Measurements from ENCODE around the gene TBC1D22A. TPM values are rescaled to one million over a fixed set of nuclear protein-coding genes. Genes with fewer than 3 reads are reported as not detected.

The TBC1D22A gene
- total RNA-seq, 2 experiments from 2014 or later = 22.3 to 43.9 TPM

DNA sequence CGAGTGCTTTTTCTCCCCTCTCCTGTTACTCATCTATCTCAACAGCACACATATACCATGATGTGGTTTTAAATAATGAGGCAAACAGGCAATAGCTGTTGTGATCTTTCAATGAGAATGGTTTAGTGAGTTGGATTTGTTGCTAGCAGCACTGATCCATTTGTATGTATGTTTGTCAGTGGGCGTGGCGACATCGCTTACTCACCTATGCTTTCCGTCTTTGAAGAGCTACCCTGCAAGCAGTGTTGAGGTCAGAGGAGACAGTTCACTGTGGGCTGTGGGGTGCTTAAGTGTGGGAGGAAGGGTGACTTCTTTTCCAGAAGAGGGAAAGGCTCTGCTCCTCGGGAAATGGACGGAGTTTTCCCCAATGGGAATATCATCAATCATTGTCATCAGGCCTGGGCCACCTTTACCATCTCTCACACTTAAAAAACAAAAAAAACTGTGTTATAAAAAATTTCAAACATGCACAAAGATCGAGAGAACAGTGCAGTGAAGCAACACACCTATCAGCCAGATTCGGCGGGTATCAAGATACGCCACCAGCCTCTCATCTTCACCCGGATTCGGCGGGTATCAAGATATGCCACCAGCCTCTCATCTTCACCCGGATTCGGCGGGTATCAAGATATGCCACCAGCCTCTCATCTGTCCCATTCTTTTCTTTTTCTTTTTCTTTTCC is 83.8 kb downstream of the TBC1D22A start:
- Histone ChIP-seq H3K4me1 (ENCODE audit: insufficient read depth, low read length, poor library complexity, severe bottlenecking) (no peaks in the 10 kb centered on the region), H3K27ac (ENCODE audit: low read depth, low read length, poor library complexity, severe bottlenecking) (no peak overlapping the region), H3K36me3 (ENCODE audit: insufficient read depth, low read length) (peaks cover 8% of the 10 kb centered on the region; the same call in 1 of the 2 replicates), H3K4me3 (ENCODE audit: low read depth, low read length, poor library complexity, severe bottlenecking) (no peak overlapping the region), H4K20me1 (ENCODE audit: insufficient read depth, low read length) (no peaks in the 10 kb centered on the region; the same call in 1 of the 2 replicates), H3K79me2 (ENCODE audit: insufficient read depth, low read depth, low read length) (no peaks in the 10 kb centered on the region), H2AFZ (ENCODE audit: low read length) (no peak overlapping the region), H3K4me2 (ENCODE audit: low read length) (no peak overlapping the region), H3K9me3 (ENCODE audit: low read length) (no peaks in the 10 kb centered on the region), H3K9me2 (ENCODE audit: insufficient read depth, low read length) (no peaks in the 10 kb centered on the region)
- intact Hi-C loops (cut with micrococcal nuclease; ENCODE audit: unreplicated experiment) = no loop called here
- CTCF ChIA-PET (ENCODE audit: unreplicated experiment) = interaction anchor here (0.9 kb wide), 1 partner anchor 10 kb away, joined by 3 read pairs; no protein-coding TSS in a partner anchor
- no TSS peak for BruUV-seq (replicated peaks)
- TF ChIP-seq, protein P1, sequence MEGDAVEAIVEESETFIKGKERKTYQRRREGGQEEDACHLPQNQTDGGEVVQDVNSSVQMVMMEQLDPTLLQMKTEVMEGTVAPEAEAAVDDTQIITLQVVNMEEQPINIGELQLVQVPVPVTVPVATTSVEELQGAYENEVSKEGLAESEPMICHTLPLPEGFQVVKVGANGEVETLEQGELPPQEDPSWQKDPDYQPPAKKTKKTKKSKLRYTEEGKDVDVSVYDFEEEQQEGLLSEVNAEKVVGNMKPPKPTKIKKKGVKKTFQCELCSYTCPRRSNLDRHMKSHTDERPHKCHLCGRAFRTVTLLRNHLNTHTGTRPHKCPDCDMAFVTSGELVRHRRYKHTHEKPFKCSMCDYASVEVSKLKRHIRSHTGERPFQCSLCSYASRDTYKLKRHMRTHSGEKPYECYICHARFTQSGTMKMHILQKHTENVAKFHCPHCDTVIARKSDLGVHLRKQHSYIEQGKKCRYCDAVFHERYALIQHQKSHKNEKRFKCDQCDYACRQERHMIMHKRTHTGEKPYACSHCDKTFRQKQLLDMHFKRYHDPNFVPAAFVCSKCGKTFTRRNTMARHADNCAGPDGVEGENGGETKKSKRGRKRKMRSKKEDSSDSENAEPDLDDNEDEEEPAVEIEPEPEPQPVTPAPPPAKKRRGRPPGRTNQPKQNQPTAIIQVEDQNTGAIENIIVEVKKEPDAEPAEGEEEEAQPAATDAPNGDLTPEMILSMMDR (conservative IDR thresholded peaks at IDR 0.05; ENCODE audit: low read length) = no peak
- no peak for TF ChIP-seq EZH2phosphoT487 (IDR thresholded peaks at IDR 0.05; ENCODE audit: borderline replicate concordance, low read depth, low read length)
- POLR2A ChIA-PET = interaction anchor here (0.9 to 1.0 kb wide), 2 partner anchors 20 to 35 kb away, joined by 3 to 4 read pairs; no protein-coding TSS in a partner anchor
- DNase-seq (ENCODE audit: low spot score) = no peak

DNA sequence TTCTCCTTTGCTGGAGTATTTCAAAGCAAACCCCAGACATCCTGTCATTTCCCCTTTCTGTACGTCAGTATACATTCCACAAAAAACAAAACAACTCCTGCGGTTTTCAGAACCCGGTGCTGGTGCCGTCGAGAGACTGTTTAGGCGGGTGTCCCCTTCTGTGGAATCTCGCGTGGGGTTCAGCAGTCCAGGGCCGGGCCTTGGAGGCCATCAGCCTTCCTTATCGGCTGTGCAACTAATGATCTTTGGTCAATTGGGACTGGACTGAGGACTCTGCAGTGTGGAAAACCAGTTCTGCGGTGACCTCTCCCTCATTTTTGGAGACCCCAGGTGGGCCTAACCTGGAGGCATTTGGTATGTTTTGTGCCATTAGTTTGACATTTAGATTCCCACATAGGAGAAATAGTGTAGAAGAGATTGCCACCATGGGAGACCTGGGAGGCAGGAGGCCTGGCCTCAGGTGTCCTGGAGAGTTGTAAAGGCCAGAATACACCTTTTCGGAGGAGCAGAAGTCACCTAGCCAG is 84.4 kb downstream of the TBC1D22A start:
- Histone ChIP-seq H4K20me1 (ENCODE audit: insufficient read depth, low read length) (no peaks in the 10 kb centered on the region; the same call in 1 of the 2 replicates), H3K4me2 (ENCODE audit: low read length) (no peak overlapping the region), H3K4me1 (ENCODE audit: insufficient read depth, low read length, poor library complexity, severe bottlenecking) (no peaks in the 10 kb centered on the region), H2AFZ (ENCODE audit: low read length) (no peak overlapping the region), H3K4me3 (ENCODE audit: low read depth, low read length, poor library complexity, severe bottlenecking) (no peak overlapping the region), H3K79me2 (ENCODE audit: insufficient read depth, low read depth, low read length) (no peaks in the 10 kb centered on the region), H3K36me3 (ENCODE audit: insufficient read depth, low read length) (peaks cover 8% of the 10 kb centered on the region; the same call in 1 of the 2 replicates), H3K9me3 (ENCODE audit: low read length) (no peaks in the 10 kb centered on the region), H3K27ac (ENCODE audit: low read depth, low read length, poor library complexity, severe bottlenecking) (no peak overlapping the region), H3K9me2 (ENCODE audit: insufficient read depth, low read length) (no peaks in the 10 kb centered on the region)
- intact Hi-C loops (cut with micrococcal nuclease; ENCODE audit: unreplicated experiment) = no loop called here
- BruUV-seq (replicated peaks) = no TSS peak
- ChIA-PET CTCF (ENCODE audit: unreplicated experiment) (no interaction called here), POLR2A (no interaction called here)
- TF ChIP-seq EZH2phosphoT487 (IDR thresholded peaks at IDR 0.05; ENCODE audit: borderline replicate concordance, low read depth, low read length) = no peak
- TF ChIP-seq, protein P1 (conservative IDR thresholded peaks at IDR 0.05; ENCODE audit: low read length) = no peak
- no peak for DNase-seq (ENCODE audit: low spot score)

DNA sequence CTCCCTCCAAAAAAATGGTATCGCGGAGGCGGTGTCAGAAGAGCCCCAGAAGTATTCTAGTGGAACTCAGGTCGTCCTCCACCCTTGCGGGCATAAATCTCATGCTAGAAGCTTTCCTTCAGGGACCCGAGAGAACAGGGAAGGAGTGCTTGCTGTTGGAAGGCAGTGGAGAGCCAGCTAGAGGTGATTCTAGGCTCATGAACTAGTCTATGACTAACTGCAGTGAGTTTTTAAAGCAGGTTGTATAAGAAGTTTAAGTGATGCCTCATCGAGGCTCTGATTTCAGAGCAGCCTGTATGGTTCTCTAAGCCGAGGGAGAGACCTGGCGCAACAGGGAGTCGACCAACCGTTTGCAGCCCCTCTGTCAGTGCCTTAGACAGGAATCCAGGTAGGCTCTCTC is 85.7 kb downstream of the TBC1D22A start:
- no TSS peak for BruUV-seq (replicated peaks)
- no peak overlapping the region for H2AFZ ChIP-seq (ENCODE audit: low read length)
- TF ChIP-seq EZH2phosphoT487 (IDR thresholded peaks at IDR 0.05; ENCODE audit: borderline replicate concordance, low read depth, low read length) = no peak
- TF ChIP-seq, protein P1 (conservative IDR thresholded peaks at IDR 0.05; ENCODE audit: low read length) = no peak
- no peaks in the 10 kb centered on the region for H3K9me2 ChIP-seq (ENCODE audit: insufficient read depth, low read length)
- no peak overlapping the region for H3K4me2 ChIP-seq (ENCODE audit: low read length)
- CTCF ChIA-PET (ENCODE audit: unreplicated experiment) = no interaction called here
- H3K4me1 ChIP-seq (ENCODE audit: insufficient read depth, low read length, poor library complexity, severe bottlenecking) = no peaks in the 10 kb centered on the region
- H4K20me1 ChIP-seq (ENCODE audit: insufficient read depth, low read length) = no peaks in the 10 kb centered on the region; the same call in 1 of the 2 replicates
- POLR2A ChIA-PET = no interaction called here
- intact Hi-C loops (cut with micrococcal nuclease; ENCODE audit: unreplicated experiment) = no loop called here
- H3K4me3 ChIP-seq (ENCODE audit: low read depth, low read length, poor library complexity, severe bottlenecking) = no peak overlapping the region
- no peaks in the 10 kb centered on the region for H3K79me2 ChIP-seq (ENCODE audit: insufficient read depth, low read depth, low read length)
- DNase-seq (ENCODE audit: low spot score) = no peak
- no peak overlapping the region for H3K27ac ChIP-seq (ENCODE audit: low read depth, low read length, poor library complexity, severe bottlenecking)
- no peaks in the 10 kb centered on the region for H3K9me3 ChIP-seq (ENCODE audit: low read length)
- peaks cover 8% of the 10 kb centered on the region; the same call in 1 of the 2 replicates for H3K36me3 ChIP-seq (ENCODE audit: insufficient read depth, low read length)

All from OCI-LY7 (cell line).